Measurements from ENCODE around the gene FAM227B.

FAM227B gene

GRCh38 chr15:49293941-49294340 is 326.7 kb downstream of the FAM227B start:
- no peak for DNase-seq (ENCODE audit: low read depth)

GRCh38 chr15:49290191-49290590 is 330.4 kb downstream of the FAM227B start:
- DNase-seq (ENCODE audit: low read depth): no peak

GRCh38 chr15:49288391-49288790 is 332.2 kb downstream of the FAM227B start:
- no peak for DNase-seq (ENCODE audit: low read depth)

GRCh38 chr15:49287481-49287880 is 333.1 kb downstream of the FAM227B start:
- DNase-seq (ENCODE audit: low read depth): no peak

GRCh38 chr15:49286649-49287404 is 333.8 kb downstream of the FAM227B start:
- no peak for DNase-seq (ENCODE audit: low read depth)

- no peak for DNase-seq (ENCODE audit: low read depth)
Observed at GRCh38 chr15:49282366-49282765, 338.3 kb downstream of the FAM227B start.

GRCh38 chr15:49279521-49280456 is 340.8 kb downstream of the FAM227B start:
- no peak for DNase-seq (ENCODE audit: low read depth)

GRCh38 chr15:49278751-49279150 is 341.9 kb downstream of the FAM227B start:
- DNase-seq (ENCODE audit: low read depth): no peak

Data from activated T-helper 1 cell treated with Interleukin-2 at 50 U/mL for 16 hours (primary cell).